Measurements from ENCODE around the gene DCAF17.
"Not testable (repeated sequence)": the region's sequence is repeated elsewhere in the genome, so short reads cannot be mapped to it uniquely, and the experiment has no call there.

DCAF17 gene

GRCh38 chr2:171515672-171516298, 81.8 kb downstream of the DCAF17 start:
- no peak for FAIRE-seq

GRCh38 chr2:171516793-171517192, 82.8 kb downstream of the DCAF17 start:
- no peak for FAIRE-seq

GRCh38 chr2:171520471-171520870, 86.4 kb downstream of the DCAF17 start:
- FAIRE-seq: no peak

- no peak for FAIRE-seq
These were observed 87.5 kb downstream of the DCAF17 start for GRCh38 chr2:171521361-171522051.

- peak; percentile 41 for FAIRE-seq
These were observed 88.2 kb downstream of the DCAF17 start, which contains the start of gene CYBRD1 for GRCh38 chr2:171522052-171522787. TSS of gene CYBRD1 (plus strand) at chr2:171522474. CDS start at chr2:171522546, 72 bp downstream.

GRCh38 chr2:171522788-171523087, 88.7 kb downstream of the DCAF17 start:
- no peak for FAIRE-seq

- no peak for FAIRE-seq
These were observed 89.3 kb downstream of the DCAF17 start for GRCh38 chr2:171523088-171524017.

GRCh38 chr2:171524018-171524401, 90.0 kb downstream of the DCAF17 start:
- FAIRE-seq: no peak

GRCh38 chr2:171529914-171530313, 95.9 kb downstream of the DCAF17 start:
- no peak for FAIRE-seq

- no peak for FAIRE-seq
These were observed 96.4 kb downstream of the DCAF17 start for GRCh38 chr2:171530378-171530777.

- FAIRE-seq: not testable (repeated sequence)
These were observed 96.8 kb downstream of the DCAF17 start for GRCh38 chr2:171530859-171531258.

GRCh38 chr2:171531291-171531690, 97.3 kb downstream of the DCAF17 start:
- no peak for FAIRE-seq

GRCh38 chr2:171531836-171532450, 97.9 kb downstream of the DCAF17 start:
- FAIRE-seq: no peak

- FAIRE-seq: no peak
These were observed 99.3 kb downstream of the DCAF17 start for GRCh38 chr2:171533331-171533730.

Data from G401.6 (cell line).